ENCODE results near the gene HDAC4.

The HDAC4 gene

GRCh38 chr2:239155806-239156480 is 244.9 kb downstream of the HDAC4 start:
- peak overlapping the region; percentile 30 for H3K27ac ChIP-seq (ENCODE audit: insufficient read depth, low read length, poor library complexity, severe bottlenecking)
- peaks cover 58% of the 10 kb centered on the region for H3K36me3 ChIP-seq (ENCODE audit: control insufficient read depth, insufficient read depth, low read length)
- peaks cover 3% of the 10 kb centered on the region for H3K9me3 ChIP-seq (ENCODE audit: control insufficient read depth, low read length)
- no peak for DNase-seq
- no peaks in the 10 kb centered on the region for H3K27me3 ChIP-seq (replicated peaks; ENCODE audit: control insufficient read depth, insufficient read depth, low read length, poor library complexity, severe bottlenecking)
- H3K4me3 ChIP-seq (ENCODE audit: insufficient read depth, low read depth, low read length, poor library complexity, severe bottlenecking) = no peak overlapping the region
- H3K4me1 ChIP-seq (ENCODE audit: control insufficient read depth, insufficient read depth, low read length, poor library complexity, severe bottlenecking) = peaks cover 7% of the 10 kb centered on the region

GRCh38 chr2:239154971-239155805 is 245.6 kb downstream of the HDAC4 start:
- H3K27ac ChIP-seq (ENCODE audit: insufficient read depth, low read length, poor library complexity, severe bottlenecking) = peak overlapping the region; percentile 30
- no peak overlapping the region for H3K4me3 ChIP-seq (ENCODE audit: insufficient read depth, low read depth, low read length, poor library complexity, severe bottlenecking)
- peaks cover 56% of the 10 kb centered on the region for H3K36me3 ChIP-seq (ENCODE audit: control insufficient read depth, insufficient read depth, low read length)
- H3K9me3 ChIP-seq (ENCODE audit: control insufficient read depth, low read length) = peaks cover 6% of the 10 kb centered on the region
- H3K4me1 ChIP-seq (ENCODE audit: control insufficient read depth, insufficient read depth, low read length, poor library complexity, severe bottlenecking) = peaks cover 7% of the 10 kb centered on the region
- no peaks in the 10 kb centered on the region for H3K27me3 ChIP-seq (replicated peaks; ENCODE audit: control insufficient read depth, insufficient read depth, low read length, poor library complexity, severe bottlenecking)
- no peak for DNase-seq

- H3K9me3 ChIP-seq (ENCODE audit: control insufficient read depth, low read length) = peaks cover 6% of the 10 kb centered on the region
- DNase-seq = no peak
- no peak overlapping the region for H3K27ac ChIP-seq (ENCODE audit: insufficient read depth, low read length, poor library complexity, severe bottlenecking)
Observed at GRCh38 chr2:239153806-239154591, 246.8 kb downstream of the HDAC4 start.

GRCh38 chr2:239152916-239153305 is 247.9 kb downstream of the HDAC4 start:
- Histone ChIP-seq H3K27ac (ENCODE audit: insufficient read depth, low read length, poor library complexity, severe bottlenecking) (no peak overlapping the region), H3K9me3 (ENCODE audit: control insufficient read depth, low read length) (peaks cover 6% of the 10 kb centered on the region), H3K4me1 (ENCODE audit: control insufficient read depth, insufficient read depth, low read length, poor library complexity, severe bottlenecking) (peaks cover 7% of the 10 kb centered on the region), H3K27me3 (replicated peaks; ENCODE audit: control insufficient read depth, insufficient read depth, low read length, poor library complexity, severe bottlenecking) (no peaks in the 10 kb centered on the region), H3K4me3 (ENCODE audit: insufficient read depth, low read depth, low read length, poor library complexity, severe bottlenecking) (no peak overlapping the region), H3K36me3 (ENCODE audit: control insufficient read depth, insufficient read depth, low read length) (peaks cover 64% of the 10 kb centered on the region)
- DNase-seq = no peak

More at GRCh38 chr2:239153806-239154591, 246.8 kb downstream of the HDAC4 start:
- H3K4me1 ChIP-seq (ENCODE audit: control insufficient read depth, insufficient read depth, low read length, poor library complexity, severe bottlenecking) = peaks cover 7% of the 10 kb centered on the region
- H3K27me3 ChIP-seq (replicated peaks; ENCODE audit: control insufficient read depth, insufficient read depth, low read length, poor library complexity, severe bottlenecking) = no peaks in the 10 kb centered on the region
- no peak overlapping the region for H3K4me3 ChIP-seq (ENCODE audit: insufficient read depth, low read depth, low read length, poor library complexity, severe bottlenecking)
- peaks cover 56% of the 10 kb centered on the region for H3K36me3 ChIP-seq (ENCODE audit: control insufficient read depth, insufficient read depth, low read length)

- Histone ChIP-seq H3K4me3 (ENCODE audit: insufficient read depth, low read depth, low read length, poor library complexity, severe bottlenecking) (no peak overlapping the region), H3K27me3 (replicated peaks; ENCODE audit: control insufficient read depth, insufficient read depth, low read length, poor library complexity, severe bottlenecking) (no peaks in the 10 kb centered on the region), H3K36me3 (ENCODE audit: control insufficient read depth, insufficient read depth, low read length) (peaks cover 69% of the 10 kb centered on the region), H3K4me1 (ENCODE audit: control insufficient read depth, insufficient read depth, low read length, poor library complexity, severe bottlenecking) (peaks cover 7% of the 10 kb centered on the region), H3K9me3 (ENCODE audit: control insufficient read depth, low read length) (peaks cover 6% of the 10 kb centered on the region), H3K27ac (ENCODE audit: insufficient read depth, low read length, poor library complexity, severe bottlenecking) (no peak overlapping the region)
- DNase-seq = no peak
Observed at GRCh38 chr2:239152239-239152915, 248.4 kb downstream of the HDAC4 start.

- H3K4me1 ChIP-seq (ENCODE audit: control insufficient read depth, insufficient read depth, low read length, poor library complexity, severe bottlenecking) = peaks cover 7% of the 10 kb centered on the region
- H3K27me3 ChIP-seq (replicated peaks; ENCODE audit: control insufficient read depth, insufficient read depth, low read length, poor library complexity, severe bottlenecking) = no peaks in the 10 kb centered on the region
- H3K4me3 ChIP-seq (ENCODE audit: insufficient read depth, low read depth, low read length, poor library complexity, severe bottlenecking) = no peak overlapping the region
- DNase-seq = no peak
- peaks cover 6% of the 10 kb centered on the region for H3K9me3 ChIP-seq (ENCODE audit: control insufficient read depth, low read length)
- H3K27ac ChIP-seq (ENCODE audit: insufficient read depth, low read length, poor library complexity, severe bottlenecking) = peak overlapping the region; percentile 47
- peaks cover 66% of the 10 kb centered on the region for H3K36me3 ChIP-seq (ENCODE audit: control insufficient read depth, insufficient read depth, low read length)
Observed at GRCh38 chr2:239151201-239152131, 249.4 kb downstream of the HDAC4 start.

GRCh38 chr2:239150125-239151011 is 250.5 kb downstream of the HDAC4 start:
- H3K4me1 ChIP-seq (ENCODE audit: control insufficient read depth, insufficient read depth, low read length, poor library complexity, severe bottlenecking) = peaks cover 7% of the 10 kb centered on the region
- H3K4me3 ChIP-seq (ENCODE audit: insufficient read depth, low read depth, low read length, poor library complexity, severe bottlenecking) = no peak overlapping the region
- DNase-seq = peak in 2 of 3 donors; percentile 16 to 25
- H3K9me3 ChIP-seq (ENCODE audit: control insufficient read depth, low read length) = peaks cover 6% of the 10 kb centered on the region
- no peaks in the 10 kb centered on the region for H3K27me3 ChIP-seq (replicated peaks; ENCODE audit: control insufficient read depth, insufficient read depth, low read length, poor library complexity, severe bottlenecking)
- peaks cover 59% of the 10 kb centered on the region for H3K36me3 ChIP-seq (ENCODE audit: control insufficient read depth, insufficient read depth, low read length)
- peak overlapping the region; percentile 47 for H3K27ac ChIP-seq (ENCODE audit: insufficient read depth, low read length, poor library complexity, severe bottlenecking)

GRCh38 chr2:239149501-239149900 is 251.3 kb downstream of the HDAC4 start:
- Histone ChIP-seq H3K4me1 (ENCODE audit: control insufficient read depth, insufficient read depth, low read length, poor library complexity, severe bottlenecking) (peaks cover 7% of the 10 kb centered on the region), H3K36me3 (ENCODE audit: control insufficient read depth, insufficient read depth, low read length) (peaks cover 57% of the 10 kb centered on the region)

More at GRCh38 chr2:239149501-239149900, 251.3 kb downstream of the HDAC4 start:
- Histone ChIP-seq H3K4me3 (ENCODE audit: insufficient read depth, low read depth, low read length, poor library complexity, severe bottlenecking) (no peak overlapping the region), H3K27ac (ENCODE audit: insufficient read depth, low read length, poor library complexity, severe bottlenecking) (no peak overlapping the region), H3K9me3 (ENCODE audit: control insufficient read depth, low read length) (peaks cover 6% of the 10 kb centered on the region), H3K27me3 (replicated peaks; ENCODE audit: control insufficient read depth, insufficient read depth, low read length, poor library complexity, severe bottlenecking) (no peaks in the 10 kb centered on the region)
- DNase-seq = no peak
